ENCODE results near the gene CMTM8. TPM values are rescaled to one million over a fixed set of nuclear protein-coding genes. Genes with fewer than 3 reads are reported as not detected.

The CMTM8 gene
- polyA plus RNA-seq, 2 of the 4 experiments (the other 2 are of a cell fraction) = 8.4 to 15.6 TPM

- Histone ChIP-seq H3K9me3 (no peaks in the 10 kb centered on the region), H3K27ac (no peak overlapping the region), H3K4me3 (no peak overlapping the region), H3K4me1 (0 out of 3 replicates have a peak, but pooled peaks cover 4% of the 10 kb centered on the region), H3K4me2 (no peak overlapping the region)
- FAIRE-seq (no peak), DNase-seq (ENCODE audit: low read depth in 1 of 2, low spot score in 1 of 2) (no peak), ATAC-seq (no peak; a peak in 1 of 6 replicates)
- ChIA-PET CTCF (interaction anchor here (4.1 kb wide), 1 partner anchor 14 kb away, joined by 21 read pairs; no protein-coding TSS in a partner anchor), POLR2A (no interaction called here)
- TF ChIP-seq FOSL2 (IDR thresholded peaks at IDR 0.05) = no peak
- no peak for TF ChIP-seq FOSL2 (CRISPR knock-in tag; IDR thresholded peaks at IDR 0.05)
- TF ChIP-seq EHF (CRISPR knock-in tag; IDR thresholded peaks at IDR 0.05) = no peak
- TF ChIP-seq RCOR1 (IDR thresholded peaks at IDR 0.05; ENCODE audit: low read depth, low read length) = no peak
- TF ChIP-seq HOXB13 (CRISPR knock-in tag; IDR thresholded peaks at IDR 0.05; ENCODE audit: low read depth) = no peak
- no peak for TF ChIP-seq EP300 (IDR thresholded peaks at IDR 0.05)
- no peak for TF ChIP-seq ZFP36 (IDR thresholded peaks at IDR 0.05; ENCODE audit: borderline replicate concordance, partially characterized antibody)
- TF ChIP-seq HOXB5 (CRISPR knock-in tag; IDR thresholded peaks at IDR 0.05) = no peak
- TF ChIP-seq POLR2AphosphoS2 (conservative IDR thresholded peaks at IDR 0.05; ENCODE audit: low read length) = no peak
- TF ChIP-seq REST (IDR thresholded peaks at IDR 0.05) = no peak
- TF ChIP-seq PBX3 (IDR thresholded peaks at IDR 0.05) = no peak
- no peak for TF ChIP-seq CHD2 (IDR thresholded peaks at IDR 0.05; ENCODE audit: low read length, partially characterized antibody)
- TF ChIP-seq KDM5A (IDR thresholded peaks at IDR 0.05) = no peak
- no peak for TF ChIP-seq NFE2L2 (conservative IDR thresholded peaks at IDR 0.05; ENCODE audit: low read length)
- TF ChIP-seq RARB (CRISPR knock-in tag; IDR thresholded peaks at IDR 0.05) = no peak
- TF ChIP-seq ZC3H11A (IDR thresholded peaks at IDR 0.05) = no peak
- TF ChIP-seq KDM1A (IDR thresholded peaks at IDR 0.05; ENCODE audit: low read depth) = no peak
- no peak for TF ChIP-seq MAZ (IDR thresholded peaks at IDR 0.05; ENCODE audit: borderline replicate concordance, low read depth, low read length)
- no peak for TF ChIP-seq HEYL (CRISPR knock-in tag; IDR thresholded peaks at IDR 0.05)
- 73% methylated on average over 4 of the region's 4 CpGs for WGBS (ENCODE audit: missing lambda C conversion rate)
Observed at GRCh38 chr3:32360493-32360827, 122.0 kb downstream of the CMTM8 start.

DNA sequence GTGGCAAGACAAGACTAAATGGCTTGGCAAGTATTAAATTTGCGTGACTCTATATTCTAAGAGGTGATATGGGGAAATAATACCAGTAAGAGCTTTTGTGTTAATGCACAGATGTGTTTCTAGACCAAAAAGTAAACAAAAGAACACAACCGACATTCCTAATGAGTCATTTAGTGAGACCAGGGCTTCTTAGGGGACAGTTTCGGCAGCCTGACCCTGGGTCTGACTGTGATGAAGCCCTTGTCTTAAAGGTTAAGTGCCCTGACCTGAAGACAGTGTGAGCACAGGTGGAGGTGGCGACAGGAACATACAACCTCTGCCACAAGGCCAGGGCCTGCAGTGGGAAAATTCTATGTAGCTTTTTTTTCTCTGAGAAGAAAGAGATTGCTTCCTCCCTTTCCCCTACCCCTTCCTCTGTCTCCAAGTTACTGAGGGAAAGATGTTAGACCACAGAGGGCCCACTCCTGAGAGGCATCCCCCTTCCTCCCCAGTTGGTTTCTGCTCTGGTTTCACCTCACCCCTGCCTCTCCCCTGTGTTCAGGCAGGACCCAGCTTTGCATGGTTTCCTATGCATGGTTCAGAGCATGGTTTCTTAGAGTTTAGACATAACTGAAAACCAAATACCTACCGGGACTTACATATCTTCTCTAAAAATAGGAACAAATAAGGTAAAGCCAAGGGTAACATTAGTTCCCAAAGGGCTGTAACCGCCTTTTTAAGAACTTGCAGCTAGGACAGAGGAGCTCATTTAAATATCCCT is 128.3 kb downstream of the CMTM8 start:
- Histone ChIP-seq H3K27ac (peak overlapping the region in 1 of 2 experiments; percentile 19; a peak in 1 of 6 replicates), H3K4me3 (no peak overlapping the region), H3K4me1 (peaks cover 14% of the 10 kb centered on the region), H3K4me2 (peak overlapping the region; percentile 36), H3K9me3 (no peaks in the 10 kb centered on the region)
- CTCF ChIA-PET = interaction anchor here (0.6 to 5.2 kb wide), 5 partner anchors 9 to 552 kb away, joined by 3 to 44 read pairs (median 4); no protein-coding TSS in a partner anchor
- TF ChIP-seq BCL3 (IDR thresholded peaks at IDR 0.05) (no peak), USF2 (IDR thresholded peaks at IDR 0.05) (no peak), RCOR1 (IDR thresholded peaks at IDR 0.05; ENCODE audit: low read depth, low read length) (no peak), SREBF2 (IDR thresholded peaks at IDR 0.05) (no peak), KDM5A (IDR thresholded peaks at IDR 0.05) (no peak)
- POLR2A ChIA-PET = no interaction called here
- FAIRE-seq (no peak), DNase-seq (ENCODE audit: low read depth in 1 of 2, low spot score in 1 of 2) (no peak), ATAC-seq (peak; percentile 34 to 60; a peak in 3 of 6 replicates)
- 57% methylated on average over 6 of the region's 6 CpGs for WGBS (ENCODE audit: missing lambda C conversion rate)

All from A549 (cell line).